Right atrium auricular region (tissue), 2 donors: ENCODE data around the gene KRT39. TPM values are rescaled to one million over a fixed set of nuclear protein-coding genes. Genes with fewer than 3 reads are reported as not detected.
"Not testable (repeated sequence)": the region's sequence is repeated elsewhere in the genome, so short reads cannot be mapped to it uniquely, and the experiment has no call there.

Experiments used
- DNase-seq: peaks from one replicate; pipeline ENCODE4 v3.0.0-alpha.2; 2019; ENCODE audit warnings: low spot score
- H3K27ac ChIP-seq, 2 donors: fragments of 200-600 bp; sonication (generic); 1 replicate in 1 of 2; 2 replicates in 1 of 2; pipeline ENCODE4 v1.5.1; 2016 to 2019
- H3K27me3 ChIP-seq, 2 donors: fragments of 200-600 bp; sonication (generic); one replicate each; pipeline versions ENCODE4 v1.5.1 to v1.6.0; 2017 to 2019
- H3K36me3 ChIP-seq: fragments of 200-600 bp; sonication (generic); one replicate; pipeline ENCODE4 v1.5.1; 2016
- H3K4me1 ChIP-seq, 2 donors: fragments of 200-600 bp; sonication (generic); one replicate each; pipeline versions ENCODE4 v1.5.1 to v1.6.0; 2017 to 2019
- H3K4me3 ChIP-seq, 2 donors: fragments of 200-600 bp; sonication (generic); 1 replicate in 1 of 2; 2 replicates in 1 of 2; pipeline ENCODE4 v1.5.1; 2017 to 2019; ENCODE audit warnings: mild to moderate bottlenecking in 1 of 2, moderate library complexity in 1 of 2
- H3K9me3 ChIP-seq, 2 donors: fragments of 200-600 bp; sonication (generic); one replicate each; pipeline ENCODE4 v1.5.1; 2019
- CTCF ChIP-seq, 2 donors: fragments of 200-600 bp; sonication (generic); IDR thresholded peaks; one replicate each; pipeline ENCODE4 v1.5.1; 2019; ENCODE audit warnings: antibody characterized with exemption in 2 of 2
- total RNA-seq, 2 donors: library from RNA; depleted of rRNA; stranded (reverse); fragments of >200 nt; gene quantifications; one replicate each; pipeline ENCODE4 v1.1.0, GENCODE V29; 2016

Gene KRT39
- total RNA-seq, 2 donors from 2014 or later, result not detected

DNA sequence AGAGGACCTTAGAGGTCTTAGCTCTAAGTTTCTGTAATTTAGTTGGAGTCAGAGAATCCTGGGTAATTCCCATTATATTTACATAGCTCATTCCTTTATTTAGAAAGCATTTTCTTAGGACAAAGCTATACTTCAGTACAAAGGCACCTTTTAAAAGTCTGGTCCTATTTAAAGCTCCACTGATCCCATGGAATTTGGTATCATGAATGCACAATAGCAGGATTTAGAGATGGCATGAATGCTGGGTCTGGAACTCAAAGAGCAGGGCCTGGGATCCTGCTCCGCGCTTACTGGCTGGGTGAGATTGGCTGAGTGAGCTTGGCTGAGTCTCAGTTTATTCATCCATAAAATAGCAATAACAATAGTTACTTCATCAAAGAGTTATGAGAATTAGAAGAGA is 34.1 kb downstream of the KRT39 start:
- Histone ChIP-seq H3K4me1 (no peaks in the 10 kb centered on the region), H3K9me3 (no peaks in the 10 kb centered on the region), H3K27me3 (no peaks in the 10 kb centered on the region), H3K36me3 (no peaks in the 10 kb centered on the region), H3K27ac (no peak overlapping the region), H3K4me3 (no peak overlapping the region)
- no peak for DNase-seq
- no peak for TF ChIP-seq CTCF (IDR thresholded peaks at IDR 0.05)

DNA sequence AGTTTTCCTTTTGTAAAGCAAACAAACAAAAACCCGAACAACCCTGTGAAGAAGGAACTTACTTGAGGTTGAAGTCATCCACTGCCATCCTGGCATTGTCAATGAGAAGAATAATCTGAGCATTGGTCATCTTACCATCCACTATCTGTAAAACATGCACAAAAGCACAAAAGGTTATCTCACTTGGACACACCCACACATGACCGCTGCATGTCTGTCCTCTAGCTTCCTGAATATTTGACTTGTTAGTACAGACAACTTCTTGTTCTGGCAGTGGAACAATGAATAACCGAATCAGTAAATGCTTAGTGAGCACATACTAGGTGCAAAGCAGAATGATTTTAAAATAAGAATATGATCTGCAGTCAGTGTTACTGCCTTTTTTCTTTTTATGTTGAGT is 35.4 kb downstream of the KRT39 start:
- no peak for DNase-seq
- no peaks in the 10 kb centered on the region for H3K4me1 ChIP-seq
- H3K9me3 ChIP-seq, result no peaks in the 10 kb centered on the region
- no peaks in the 10 kb centered on the region for H3K27me3 ChIP-seq
- TF ChIP-seq CTCF (IDR thresholded peaks at IDR 0.05), result no peak
- H3K27ac ChIP-seq, result no peak overlapping the region
- H3K36me3 ChIP-seq, result no peaks in the 10 kb centered on the region
- no peak overlapping the region for H3K4me3 ChIP-seq

DNA sequence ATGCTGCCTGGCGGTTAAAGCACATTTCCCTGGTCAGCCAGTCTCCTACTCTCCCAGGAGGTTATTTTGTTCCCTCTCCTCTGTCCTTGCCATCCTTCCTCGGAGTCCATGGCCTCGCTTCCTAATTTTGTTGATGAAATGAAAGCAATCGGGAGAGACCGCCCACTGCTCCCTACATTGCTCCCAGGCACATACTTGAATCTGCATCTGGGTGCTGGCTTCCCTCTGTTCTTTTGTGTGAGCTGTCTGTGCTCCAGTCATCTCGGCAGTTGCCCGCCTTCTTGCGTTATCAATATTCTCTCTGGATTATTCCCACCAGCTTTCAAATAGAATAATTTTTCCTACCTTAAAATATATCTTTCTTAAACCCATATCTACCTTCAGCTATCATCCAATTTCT is 40.4 kb downstream of the KRT39 start:
- Histone ChIP-seq H3K4me3 (no peak overlapping the region), H3K36me3 (no peaks in the 10 kb centered on the region), H3K9me3 (no peaks in the 10 kb centered on the region), H3K27ac (no peak overlapping the region), H3K4me1 (no peaks in the 10 kb centered on the region), H3K27me3 (no peaks in the 10 kb centered on the region)
- TF ChIP-seq CTCF (IDR thresholded peaks at IDR 0.05), result no peak
- DNase-seq, result no peak

- no peaks in the 10 kb centered on the region for H3K9me3 ChIP-seq
- TF ChIP-seq CTCF (IDR thresholded peaks at IDR 0.05), result no peak
- no peaks in the 10 kb centered on the region for H3K27me3 ChIP-seq
- H3K27ac ChIP-seq, result peak overlapping the region; percentile 22 to 51
- no peaks in the 10 kb centered on the region for H3K4me1 ChIP-seq
- H3K4me3 ChIP-seq, result no peak overlapping the region
- no peaks in the 10 kb centered on the region for H3K36me3 ChIP-seq
- DNase-seq, result peak; percentile 71
These were observed 44.5 kb downstream of the KRT39 start for GRCh38 chr17:40922239-40922638.

DNA sequence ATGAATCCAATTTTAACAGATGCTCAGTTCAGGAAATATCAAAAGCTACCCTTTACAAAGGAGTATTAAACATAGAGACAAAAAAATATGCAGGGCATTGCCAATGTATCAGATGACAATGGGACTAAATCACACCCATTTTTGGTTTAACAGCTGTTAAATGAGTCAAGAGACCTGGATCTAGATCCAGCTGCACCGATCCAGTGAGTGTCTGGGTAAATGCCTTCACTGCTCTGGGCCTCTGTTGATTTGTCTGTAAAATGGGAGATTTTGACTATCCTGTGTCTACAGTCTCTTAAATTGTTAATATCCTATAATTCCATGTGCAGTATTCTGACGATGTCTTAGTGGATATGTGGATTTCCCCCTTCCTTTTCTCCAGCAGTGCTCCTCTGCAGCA is 45.7 kb downstream of the KRT39 start:
- Histone ChIP-seq H3K36me3 (no peaks in the 10 kb centered on the region), H3K27me3 (no peaks in the 10 kb centered on the region), H3K9me3 (no peaks in the 10 kb centered on the region), H3K4me3 (no peak overlapping the region), H3K4me1 (no peaks in the 10 kb centered on the region), H3K27ac (no peak overlapping the region)
- DNase-seq, result no peak
- TF ChIP-seq CTCF (IDR thresholded peaks at IDR 0.05), result no peak

DNA sequence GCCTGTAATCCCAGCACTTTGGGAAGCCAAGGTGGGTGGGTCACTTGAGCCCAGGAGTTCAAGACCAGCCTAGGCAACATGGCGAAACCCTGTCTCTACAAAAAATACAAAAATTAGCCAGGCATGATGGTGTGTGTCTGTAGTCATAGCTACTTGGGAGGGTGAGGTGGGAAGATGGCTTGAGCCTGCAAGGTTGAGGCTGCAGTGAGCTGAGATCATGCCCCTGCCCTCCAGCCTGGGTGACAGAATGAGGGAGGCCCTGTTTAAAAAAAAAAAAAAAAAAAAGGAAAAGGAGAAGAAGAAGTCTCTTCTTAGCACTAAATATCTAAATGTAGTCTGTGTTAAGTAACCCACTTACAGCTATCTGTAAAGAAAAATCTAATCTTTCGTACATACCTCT is 49.6 kb downstream of the KRT39 start:
- not testable (repeated sequence) for H3K27ac ChIP-seq, H3K9me3 ChIP-seq, H3K4me3 ChIP-seq, H3K4me1 ChIP-seq, H3K36me3 ChIP-seq, DNase-seq, H3K27me3 ChIP-seq
